Dermis blood vessel endothelial cell (primary cell): ENCODE measurements around the gene SSBP4. TPM values are rescaled to one million over a fixed set of nuclear protein-coding genes. Genes with fewer than 3 reads are reported as not detected.

Experiments
- DNase-seq: peaks from one replicate; pipeline ENCODE4 v3.0.0; 2010
- total RNA-seq: library from RNA; depleted of rRNA; stranded (reverse); fragments of >200 nt; gene quantifications from 2 replicates; pipeline ENCODE4 v1.2.3, GENCODE V29; 2014

Gene SSBP4
- total RNA-seq, 1 donor from 2014 or later, result 96.7 TPM

DNA sequence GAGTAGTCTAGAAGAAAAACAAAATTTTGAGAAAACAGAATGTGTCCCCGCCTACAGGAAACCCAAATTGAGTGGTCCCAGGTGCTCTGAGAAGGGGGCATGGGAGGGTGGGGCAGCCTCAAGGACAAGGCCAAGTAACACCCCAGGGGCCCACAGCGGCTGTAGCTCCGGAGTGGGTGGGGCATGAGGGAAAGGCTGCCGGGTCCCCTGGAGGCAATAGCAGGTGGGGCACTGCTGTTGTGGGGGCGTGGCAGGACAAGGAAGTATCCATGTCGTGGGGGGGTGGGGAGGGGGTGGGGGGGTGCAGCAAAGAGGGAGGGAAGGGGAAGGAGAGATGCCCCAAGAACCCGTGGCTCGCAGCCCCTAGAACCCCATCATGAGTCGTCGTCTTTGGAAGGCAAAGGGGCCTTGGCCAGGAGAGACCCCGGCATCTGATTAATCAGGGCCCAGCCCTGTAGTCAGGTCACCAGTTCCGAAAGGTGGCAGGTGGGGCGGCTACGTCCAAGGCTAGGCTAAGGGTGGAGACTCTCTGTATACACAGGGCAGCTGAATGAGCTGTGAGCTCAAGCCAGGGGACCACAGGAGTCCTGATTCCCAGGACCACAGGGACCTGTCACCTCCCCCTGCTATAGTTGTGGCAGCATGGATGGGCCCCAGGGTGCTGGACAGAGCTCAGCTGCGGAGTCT is 26.2 kb downstream of the SSBP4 start:
- no peak for DNase-seq

DNA sequence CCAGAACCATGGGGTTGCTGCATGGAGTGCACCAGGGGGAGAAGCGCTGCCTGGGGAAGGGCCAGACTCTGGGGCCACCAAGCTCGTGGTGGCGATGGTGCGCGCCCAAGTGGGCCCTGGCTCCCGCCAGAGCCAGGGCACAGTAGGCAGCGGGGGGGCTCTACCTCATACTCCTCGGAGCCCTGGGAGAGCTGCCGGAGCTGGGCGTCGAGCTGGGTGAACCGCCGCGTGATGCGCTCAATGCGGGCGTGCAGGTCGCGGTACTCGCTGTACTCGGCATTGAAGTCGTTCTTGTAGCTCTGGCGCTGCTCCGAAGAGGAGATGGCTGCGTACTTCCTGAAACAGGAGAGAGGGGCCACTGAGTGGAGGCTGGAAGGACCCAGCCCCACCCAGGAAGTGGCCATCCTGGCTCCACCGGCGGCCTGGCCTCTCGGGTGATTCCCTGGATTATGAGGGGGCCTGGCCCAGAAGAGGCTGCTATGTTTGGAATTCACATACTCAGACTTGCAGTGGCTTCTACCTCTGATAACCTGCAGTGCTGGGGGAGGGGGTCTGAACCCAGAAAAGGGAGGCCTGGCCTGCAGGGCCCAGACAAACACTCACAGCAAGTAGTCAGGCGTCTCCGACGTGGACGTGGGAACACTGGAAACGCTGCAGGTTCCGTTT is 27.1 kb downstream of the SSBP4 start:
- no peak for DNase-seq

DNA sequence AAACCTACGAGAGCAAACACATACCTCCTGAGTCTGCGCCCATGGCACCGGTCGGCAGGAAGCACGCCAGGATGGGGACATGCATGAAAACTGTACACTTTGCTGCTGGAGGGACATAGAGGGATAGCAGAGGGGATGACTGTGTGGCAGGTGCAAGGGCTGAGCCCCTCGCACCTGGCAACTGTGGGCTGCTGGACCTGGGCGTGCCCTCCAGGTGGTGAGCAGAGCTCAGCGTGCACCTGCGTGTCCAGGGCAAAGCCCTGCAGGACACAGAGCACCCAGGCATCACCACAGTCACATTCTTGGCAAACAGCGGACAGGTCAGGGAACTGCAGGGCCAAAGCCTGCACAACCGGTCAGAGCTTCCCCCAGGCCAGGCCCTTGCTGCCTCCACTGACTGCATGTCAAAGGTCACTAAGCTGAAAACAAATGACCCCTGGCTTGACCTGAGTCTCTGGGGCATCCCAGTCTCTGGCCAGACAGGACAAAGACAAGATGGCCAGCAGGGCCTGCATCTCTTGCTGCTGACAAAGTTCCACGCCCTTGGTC is 27.7 kb downstream of the SSBP4 start:
- DNase-seq, result no peak

DNA sequence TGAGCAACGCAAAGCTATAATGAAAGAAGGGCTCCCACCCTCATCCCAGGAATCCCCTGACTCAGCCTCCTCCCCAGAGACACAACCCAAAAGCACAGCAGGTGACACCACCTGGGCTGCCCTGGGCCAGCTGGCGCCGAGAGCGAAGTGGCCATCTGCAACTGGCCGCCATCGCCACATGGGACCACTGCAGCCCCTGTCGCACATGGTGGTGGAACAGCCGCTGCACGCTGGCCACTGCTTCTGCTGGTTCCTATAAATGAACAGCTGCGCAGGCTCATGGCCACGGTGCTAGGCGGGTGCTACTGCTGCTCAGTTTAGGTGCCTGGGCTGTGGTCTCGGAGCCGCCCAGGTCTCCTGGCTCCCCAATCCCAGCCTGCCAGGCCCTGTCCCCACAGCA is 30.4 kb downstream of the SSBP4 start:
- no peak for DNase-seq

DNA sequence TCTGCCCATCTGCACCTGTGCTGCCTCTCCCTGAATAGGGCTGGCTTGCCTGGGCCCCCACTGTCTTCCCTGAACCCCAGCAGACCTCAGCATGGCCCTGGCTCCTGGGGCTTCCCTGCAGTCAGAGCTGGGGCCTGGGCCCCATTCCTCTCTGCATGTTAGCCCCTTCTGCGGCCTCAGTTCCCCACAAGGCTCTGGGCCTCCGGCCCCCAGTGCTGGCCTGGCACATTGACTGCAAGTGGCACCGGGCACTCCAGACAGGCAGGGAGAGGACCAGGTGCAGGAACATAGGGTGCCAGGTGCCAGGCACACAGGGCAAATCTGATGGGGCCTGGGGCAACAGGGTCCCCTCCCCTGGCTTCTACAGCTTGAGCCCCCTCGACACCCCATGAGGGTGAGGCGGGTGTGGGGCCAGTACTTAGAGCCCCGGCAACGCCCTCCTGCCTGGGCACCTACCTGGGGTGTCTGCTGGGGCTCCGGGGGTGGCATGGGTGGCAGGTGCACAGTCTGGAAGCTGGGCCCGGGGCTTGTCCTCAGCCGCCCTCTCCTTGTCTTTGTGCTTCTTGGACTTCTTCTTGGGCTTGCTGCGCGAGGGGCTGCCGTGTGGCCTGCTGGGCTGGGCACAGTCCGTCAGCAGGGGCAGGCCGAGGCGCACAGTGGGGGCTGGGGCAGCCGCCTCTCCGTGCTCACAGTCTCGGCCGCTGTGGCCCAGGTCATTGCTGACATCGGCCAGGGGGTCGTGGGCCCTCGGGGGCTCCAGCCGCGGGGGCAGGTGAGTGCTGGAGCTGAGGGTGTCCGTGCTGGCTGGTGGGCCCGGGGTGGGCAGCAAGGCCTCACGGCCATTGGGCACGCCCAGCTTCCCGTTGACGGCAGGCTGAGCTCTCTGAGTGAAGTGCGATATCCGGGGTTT is 31.1 kb downstream of the SSBP4 start:
- no peak for DNase-seq

DNA sequence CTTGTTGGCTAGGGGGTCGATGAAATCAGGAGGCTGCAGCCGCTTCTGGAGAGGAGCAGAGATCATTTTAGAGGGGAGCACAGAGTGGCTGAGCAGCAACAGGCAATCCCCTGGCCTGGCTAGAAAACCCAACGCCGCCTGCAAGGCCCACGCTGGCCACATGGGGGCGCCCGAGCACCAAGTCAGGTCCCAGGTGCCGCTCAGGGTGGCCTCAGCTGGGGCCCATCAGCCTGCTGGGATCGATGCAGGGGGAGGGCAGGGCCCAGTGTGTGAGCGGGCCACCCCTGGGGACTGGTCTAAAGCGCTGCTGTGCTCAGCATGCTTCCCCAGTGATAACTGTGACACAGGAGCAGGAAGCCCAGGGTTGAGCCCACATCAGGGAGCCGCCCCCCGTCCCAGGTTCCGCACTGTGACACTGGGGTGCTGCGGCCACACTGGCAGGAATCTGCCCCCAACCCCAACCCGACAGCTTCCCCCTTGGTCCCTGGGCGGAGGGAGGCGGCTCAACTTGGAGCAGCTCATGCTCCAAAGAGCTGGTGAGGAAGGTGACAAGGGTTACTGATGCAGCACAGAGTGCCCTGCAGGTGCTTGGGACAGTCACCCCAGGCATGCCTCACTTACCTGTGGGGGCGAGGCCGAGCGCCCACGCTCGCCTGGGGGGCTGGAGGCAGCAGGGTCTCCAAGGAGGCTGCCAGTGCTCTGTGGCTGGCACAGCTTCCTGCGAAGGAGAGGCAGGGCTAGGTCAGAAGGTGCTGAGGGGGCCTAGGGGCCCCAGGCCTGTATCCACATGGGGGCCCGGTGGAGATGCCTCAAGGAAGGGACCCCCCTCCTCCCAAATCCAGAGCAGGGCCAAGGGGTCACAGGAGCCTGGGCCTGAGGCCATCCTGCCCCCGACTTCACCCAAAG is 32.0 kb downstream of the SSBP4 start:
- peak; percentile 84 for DNase-seq

DNA sequence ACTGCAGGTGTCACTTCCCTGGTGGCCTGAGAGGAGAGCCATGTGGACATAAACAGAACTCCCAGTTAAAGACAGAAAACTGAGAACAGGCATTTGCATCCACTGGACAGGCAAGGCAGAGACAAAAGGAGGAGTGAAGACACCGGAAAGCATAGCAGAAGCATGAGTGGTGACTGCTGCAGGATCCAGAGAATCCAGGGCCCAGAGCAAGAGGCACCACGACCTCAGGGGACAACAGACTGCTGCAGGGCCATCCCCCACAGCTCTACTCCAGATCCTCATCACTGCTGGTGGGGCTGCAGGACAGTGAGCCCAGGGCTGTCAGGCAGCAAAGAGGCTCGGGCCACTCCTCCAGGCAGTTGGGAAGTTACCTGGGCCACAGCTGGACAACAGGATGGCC is 33.2 kb downstream of the SSBP4 start:
- DNase-seq, result no peak

DNA sequence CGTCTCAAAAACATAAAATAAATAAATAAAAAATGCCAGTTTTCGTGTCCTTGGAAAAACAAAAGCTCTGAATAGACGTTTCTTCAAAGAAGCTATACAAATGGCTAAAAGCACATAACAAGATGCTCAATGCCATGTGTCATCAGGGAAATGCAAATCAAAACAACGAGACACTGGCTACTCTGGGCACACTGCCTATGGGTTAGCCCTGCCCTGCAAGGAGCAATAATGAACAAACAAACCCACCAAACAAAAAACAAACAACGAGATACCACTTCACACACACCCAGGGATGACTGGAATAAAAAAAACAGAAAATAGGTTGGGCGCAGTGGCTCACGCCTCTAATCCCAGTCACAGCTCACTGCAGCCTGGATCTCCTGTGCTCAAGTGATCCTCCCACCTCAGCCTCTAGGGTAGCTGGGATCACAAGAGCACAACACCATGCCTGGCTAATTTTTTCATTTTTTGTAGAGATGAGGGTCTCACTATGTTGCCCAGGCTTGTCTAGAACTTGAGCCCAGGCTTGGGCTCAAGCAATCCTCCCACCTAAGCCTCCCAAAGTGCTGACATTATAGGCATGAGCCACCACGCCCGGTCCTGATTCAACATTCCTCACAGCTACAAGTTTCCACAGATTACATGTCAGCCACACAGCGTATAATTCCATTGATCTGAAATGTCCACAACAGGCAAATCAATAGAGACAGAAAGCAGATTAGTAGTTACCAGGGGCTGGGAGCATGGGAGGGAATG is 34.2 kb downstream of the SSBP4 start:
- no peak for DNase-seq

DNA sequence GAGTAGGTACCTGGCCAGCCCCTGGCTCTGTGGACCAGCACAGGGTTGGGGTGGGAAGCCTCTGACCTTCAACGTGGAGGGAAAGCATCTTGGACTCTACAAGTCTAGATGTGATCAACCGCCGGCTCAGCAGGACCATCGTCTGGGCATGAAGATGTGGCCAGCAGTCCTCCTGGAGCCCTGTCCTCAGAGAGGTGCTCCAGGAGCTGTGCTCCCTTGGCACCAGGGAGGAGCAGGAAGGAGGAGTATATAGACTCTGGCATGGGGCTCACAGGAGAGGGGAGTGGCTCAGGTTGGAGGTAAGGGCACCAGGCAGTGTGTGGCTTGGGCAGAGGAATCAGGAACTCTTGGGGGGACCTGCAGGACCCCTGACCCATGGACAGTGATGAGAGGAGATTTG is 37.1 kb downstream of the SSBP4 start:
- no peak for DNase-seq

DNA sequence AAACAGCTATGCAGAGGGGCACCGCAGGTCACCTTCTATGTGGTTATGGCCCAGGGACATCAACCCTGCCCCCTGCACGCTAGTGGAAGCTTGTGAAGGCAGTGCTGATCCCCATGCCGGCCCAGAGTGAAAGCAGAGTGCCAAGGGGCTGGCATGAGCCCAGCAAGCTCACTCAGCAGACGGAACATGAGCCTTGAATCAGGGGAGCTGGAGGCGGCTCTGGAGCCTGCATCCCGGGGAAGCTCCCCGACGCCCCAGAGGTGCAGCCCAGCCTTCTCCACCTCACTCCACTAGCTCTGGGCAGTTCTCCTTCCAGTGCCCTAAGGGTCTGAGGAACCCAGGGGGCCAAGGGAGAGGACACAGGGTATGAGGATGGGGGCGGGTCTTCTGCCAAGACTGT is 37.8 kb downstream of the SSBP4 start:
- DNase-seq, result no peak

DNA sequence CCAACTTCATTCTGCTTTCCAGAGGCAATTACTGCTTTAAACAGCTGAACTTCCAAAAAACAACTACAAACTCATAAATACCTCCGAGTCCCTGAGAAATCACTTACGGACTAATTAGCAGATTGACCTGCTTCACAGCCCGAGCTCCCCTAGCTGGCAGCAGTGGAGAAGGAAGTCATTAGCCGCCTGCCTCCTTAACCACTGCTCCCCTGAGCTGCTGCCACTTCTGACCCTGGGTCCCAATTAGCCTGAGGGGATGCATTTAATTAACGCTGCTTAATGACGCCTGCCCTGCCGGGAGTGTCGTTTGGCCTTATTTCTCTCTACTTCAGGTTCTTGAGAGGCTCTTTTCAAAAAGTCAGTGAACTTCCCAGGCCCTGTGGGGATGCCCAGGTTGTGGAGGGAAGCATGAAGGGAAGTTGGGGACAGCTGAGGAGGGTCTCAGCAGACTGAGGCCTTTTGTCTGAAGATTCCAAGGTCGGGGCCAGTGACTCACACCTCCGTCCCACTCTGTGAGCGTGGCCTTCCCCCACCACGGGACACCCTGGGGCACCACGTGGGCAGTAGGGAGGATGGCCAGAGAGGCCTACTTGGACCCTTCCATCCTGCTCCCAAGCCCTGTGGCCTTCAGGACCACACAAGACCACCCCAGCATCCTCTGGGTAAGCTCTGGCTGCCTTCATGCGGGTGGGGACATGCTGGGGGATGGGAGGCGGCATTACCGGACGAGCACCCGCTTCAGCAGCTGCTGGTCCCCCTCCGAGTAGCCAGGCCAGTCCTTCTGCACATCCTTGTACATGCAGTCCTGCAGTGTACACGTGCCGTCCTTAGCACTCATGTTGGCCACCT is 38.5 kb downstream of the SSBP4 start:
- DNase-seq, result no peak

DNA sequence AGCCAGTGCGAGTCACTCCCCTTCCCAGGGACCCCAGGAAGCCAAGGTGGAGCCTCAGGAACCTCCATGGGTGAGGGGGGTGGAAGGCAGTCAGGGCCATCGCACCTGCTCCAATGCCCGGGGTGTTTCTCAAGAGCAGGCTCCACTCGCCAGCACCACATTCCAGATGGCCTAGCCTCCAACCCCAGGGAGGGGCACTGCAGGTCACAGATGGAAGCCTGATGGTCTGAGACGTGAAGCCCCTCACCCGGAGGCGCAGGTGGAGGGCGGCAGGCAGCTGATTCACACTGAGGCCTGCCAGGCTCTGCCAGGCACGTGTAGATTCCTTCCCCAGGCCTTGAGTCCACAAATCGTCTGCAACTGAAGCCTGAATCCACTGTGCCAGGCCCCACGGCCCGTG is 41.7 kb downstream of the SSBP4 start:
- DNase-seq, result no peak

DNA sequence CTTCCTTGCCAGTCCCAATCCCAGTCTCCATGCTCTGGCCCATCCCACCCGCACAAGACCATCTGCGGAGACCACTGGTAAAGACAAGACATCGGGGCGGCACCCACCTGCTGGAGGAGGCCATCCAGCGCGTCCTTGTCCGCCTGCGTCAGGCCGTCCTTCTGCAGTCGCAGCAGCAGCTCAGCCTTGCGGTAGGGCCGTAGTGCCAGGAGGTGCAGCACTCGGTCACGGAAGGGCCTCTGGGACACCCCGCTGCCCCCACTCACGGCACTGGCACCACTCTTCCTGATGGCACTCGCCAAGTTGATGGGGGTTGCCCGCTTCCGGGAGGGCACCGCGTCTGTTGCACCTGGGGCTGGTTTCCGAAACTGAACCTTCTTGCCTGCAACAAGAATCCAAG is 42.3 kb downstream of the SSBP4 start:
- no peak for DNase-seq

DNA sequence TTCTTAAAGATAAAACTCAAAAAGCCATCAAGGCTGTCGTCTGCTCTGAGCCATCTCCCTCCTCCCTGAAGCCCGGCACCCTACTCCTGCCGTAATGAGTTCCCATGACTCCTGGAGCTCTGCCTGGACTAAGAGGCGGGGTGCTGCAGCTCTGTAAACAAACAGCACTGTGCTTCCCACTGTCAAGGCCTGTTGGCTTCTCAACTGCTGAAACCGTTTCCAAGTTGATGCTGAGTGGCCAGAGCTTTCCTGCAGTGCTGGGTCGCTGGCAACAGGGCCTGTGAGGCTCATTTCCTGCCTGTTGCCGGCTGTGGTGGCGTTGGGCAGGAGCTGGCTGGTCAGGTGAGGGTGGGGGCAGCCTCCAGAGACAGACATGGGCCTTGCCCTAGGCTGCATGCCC is 45.4 kb downstream of the SSBP4 start:
- peak; percentile 67 for DNase-seq

DNA sequence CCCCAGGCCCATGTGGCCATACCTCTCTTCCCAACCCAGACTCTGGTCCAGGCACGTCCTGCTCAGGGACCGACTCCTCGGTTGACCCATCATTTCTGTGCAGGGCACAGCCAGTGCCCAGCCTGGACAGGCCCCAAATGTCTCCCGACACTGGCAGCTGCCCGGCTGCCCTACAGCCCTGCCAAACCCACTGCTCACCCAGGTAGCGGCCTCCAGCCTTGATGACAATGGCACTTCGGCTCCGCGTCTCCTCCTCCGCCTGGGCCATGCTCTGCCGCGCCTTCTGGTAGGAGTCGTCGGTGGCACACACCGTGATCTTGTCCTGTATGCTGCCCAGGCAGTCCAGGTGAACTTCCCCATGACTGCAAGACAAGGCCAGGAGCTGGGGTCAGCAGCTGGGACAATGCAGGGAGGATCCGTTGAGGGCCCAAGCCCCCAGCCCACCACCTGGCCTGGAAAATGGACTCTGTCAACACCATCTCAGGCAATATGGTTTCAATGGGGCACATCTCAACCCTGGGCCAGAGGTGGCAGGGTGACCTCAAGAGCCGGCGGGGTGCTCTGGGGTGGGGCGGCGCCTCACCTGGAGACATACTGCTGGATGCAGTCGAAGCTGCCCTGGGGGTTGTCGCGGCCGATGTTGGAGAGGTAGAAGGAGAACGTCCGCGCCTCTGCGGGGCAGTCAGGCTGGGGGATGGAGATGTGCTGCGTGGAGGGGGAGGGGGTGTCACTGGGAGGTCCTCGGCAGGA is 46.2 kb downstream of the SSBP4 start:
- no peak for DNase-seq

DNA sequence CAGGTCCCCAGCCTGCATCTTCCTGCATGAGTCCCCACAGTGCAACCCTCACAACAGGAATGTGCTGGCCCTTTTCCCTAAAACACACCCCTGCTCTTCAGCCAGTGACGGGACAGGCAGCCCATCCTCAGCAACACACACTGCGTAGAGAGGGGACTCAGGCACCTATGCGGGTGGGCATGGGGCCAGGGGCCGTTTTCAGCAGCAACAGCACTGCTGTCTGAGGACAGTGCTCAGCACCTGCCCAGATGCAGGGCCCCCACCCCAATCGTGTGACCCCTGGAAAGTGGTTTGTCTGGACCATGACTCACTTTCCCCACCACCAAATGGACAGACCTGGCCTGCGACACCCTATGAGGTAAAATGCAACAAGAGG is 46.8 kb downstream of the SSBP4 start:
- DNase-seq, result no peak

DNA sequence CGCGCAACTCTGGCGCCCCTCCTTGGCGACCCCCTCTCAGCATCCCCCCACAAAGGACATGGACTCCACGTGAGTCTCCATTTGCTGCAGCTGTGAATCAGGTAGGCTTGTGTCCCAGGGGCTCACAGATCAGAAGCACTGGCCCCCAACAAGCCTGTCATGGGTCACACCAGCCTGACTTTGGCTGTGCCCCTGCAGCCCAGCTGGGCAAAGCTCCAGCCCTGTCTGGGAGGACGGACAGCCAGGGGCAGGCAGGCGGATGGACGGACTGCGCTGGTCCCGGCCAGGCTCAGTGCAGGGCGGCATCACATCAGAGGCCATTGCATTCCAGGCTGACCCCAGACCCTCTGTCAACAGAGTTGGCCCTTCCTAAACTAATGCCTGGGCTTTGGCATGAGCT is 47.2 kb downstream of the SSBP4 start:
- no peak for DNase-seq

DNA sequence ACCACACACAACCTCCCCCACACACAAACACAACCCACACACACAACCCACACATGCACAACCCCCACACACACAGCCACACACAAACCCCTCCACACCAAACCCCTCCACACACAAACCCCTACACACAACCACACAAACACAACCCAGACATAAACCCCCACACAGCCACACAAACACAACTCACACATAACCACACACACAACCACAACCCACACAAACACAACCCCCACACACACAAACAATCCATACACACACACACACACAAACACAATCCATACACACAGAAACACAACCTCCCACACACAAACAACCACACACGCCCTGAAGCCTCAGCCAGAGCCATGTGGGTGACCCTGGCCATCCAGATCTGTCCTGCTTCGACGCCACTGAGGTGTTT is 48.8 kb downstream of the SSBP4 start:
- no peak for DNase-seq

DNA sequence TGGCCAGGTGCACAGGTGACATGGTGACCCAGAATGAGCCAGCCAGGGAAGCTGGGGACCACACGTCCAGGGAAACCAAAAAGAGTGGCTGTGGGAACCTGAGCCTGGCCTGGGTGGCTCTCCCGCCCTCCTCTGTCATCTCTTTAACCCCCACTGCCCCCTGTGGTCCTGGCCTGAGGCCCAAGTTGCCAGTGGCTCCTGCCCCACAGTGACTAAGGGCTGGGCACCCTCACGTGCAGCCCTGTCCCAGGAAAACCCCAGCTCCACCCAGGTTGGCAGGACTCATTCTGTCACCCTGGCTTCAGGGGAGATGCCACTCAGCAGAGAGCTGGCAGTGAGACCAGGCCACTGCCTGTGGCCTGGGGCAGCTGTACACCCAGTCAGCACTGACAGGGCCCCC is 49.3 kb downstream of the SSBP4 start:
- DNase-seq, result no peak
